GM04503 (cell line): ENCODE results near the gene GFM2.
"Not testable (repeated sequence)": the region's sequence is repeated elsewhere in the genome, so short reads cannot be mapped to it uniquely, and the experiment has no call there.

Source experiments
- DNase-seq: peaks from one replicate; pipeline ENCODE4 v3.0.0-alpha.2; 2012; ENCODE audit warnings: low read depth

The GFM2 gene, protein sequence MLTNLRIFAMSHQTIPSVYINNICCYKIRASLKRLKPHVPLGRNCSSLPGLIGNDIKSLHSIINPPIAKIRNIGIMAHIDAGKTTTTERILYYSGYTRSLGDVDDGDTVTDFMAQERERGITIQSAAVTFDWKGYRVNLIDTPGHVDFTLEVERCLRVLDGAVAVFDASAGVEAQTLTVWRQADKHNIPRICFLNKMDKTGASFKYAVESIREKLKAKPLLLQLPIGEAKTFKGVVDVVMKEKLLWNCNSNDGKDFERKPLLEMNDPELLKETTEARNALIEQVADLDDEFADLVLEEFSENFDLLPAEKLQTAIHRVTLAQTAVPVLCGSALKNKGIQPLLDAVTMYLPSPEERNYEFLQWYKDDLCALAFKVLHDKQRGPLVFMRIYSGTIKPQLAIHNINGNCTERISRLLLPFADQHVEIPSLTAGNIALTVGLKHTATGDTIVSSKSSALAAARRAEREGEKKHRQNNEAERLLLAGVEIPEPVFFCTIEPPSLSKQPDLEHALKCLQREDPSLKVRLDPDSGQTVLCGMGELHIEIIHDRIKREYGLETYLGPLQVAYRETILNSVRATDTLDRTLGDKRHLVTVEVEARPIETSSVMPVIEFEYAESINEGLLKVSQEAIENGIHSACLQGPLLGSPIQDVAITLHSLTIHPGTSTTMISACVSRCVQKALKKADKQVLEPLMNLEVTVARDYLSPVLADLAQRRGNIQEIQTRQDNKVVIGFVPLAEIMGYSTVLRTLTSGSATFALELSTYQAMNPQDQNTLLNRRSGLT

DNA sequence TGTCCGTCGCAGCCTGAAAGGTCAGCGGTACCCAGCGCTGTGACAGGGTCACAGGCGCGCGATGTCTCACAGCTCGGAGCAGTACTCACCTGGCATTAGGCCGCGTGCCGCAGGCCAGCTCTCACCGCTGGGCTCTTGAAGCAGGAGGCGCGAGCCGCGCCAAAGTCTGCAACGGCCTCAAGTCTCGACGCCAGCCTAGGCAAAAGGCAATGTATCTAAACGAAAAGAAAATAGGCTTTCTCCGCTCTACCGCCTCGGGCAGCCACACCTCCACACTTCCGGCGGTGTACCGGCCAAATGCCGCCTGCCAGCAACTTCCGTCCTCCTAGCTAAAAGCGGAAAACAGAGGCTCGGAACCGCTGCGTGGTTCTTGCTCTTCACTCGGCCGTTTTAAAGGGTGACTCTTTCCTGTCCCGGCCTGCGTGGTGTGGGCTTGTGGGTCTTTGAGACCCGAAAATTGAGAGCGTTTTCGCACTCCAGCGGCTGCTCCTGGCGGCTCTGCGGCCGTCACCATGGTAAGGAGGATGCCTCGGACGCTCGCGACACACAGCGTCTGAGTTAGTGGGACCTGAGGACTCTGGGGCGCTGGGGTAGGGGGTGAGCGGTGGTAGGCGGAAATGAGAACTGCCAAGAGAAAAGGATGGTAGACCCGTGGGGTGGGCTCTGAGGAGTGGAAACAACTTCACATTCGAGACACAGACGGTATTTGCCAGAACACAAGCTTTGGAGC is at the start of gene GFM2, which contains the start of gene NSA2:
GFM2 (minus strand) TSS at position 269 of the 730 bp plus-strand sequence. CDS start 3,375 bp downstream, outside the sequence.
NSA2 (plus strand) TSS at position 401 of the 730 bp plus-strand sequence; CDS start at position 513, 112 bp downstream.
- DNase-seq = peak; percentile 56

DNA sequence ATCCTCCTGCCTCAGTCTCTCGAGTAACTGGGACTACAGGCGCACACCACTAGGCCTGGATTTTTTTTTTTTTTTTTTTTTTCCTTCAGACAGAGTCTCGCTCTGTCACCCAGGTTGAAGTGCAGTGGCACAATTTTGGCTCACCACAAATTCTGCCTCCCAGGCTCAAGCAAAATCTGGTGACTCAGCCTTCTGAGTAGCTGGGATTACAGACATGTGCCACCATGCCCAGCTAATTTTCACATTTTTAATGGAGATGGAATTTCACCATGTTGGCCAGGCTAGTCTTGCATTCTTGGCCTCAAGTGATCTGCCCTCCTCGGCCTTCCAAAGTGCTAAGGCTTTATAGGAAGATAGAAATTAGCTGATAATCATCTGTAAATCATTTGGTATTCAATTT is 44.0 kb upstream of the GFM2 start:
- no peak for DNase-seq

DNA sequence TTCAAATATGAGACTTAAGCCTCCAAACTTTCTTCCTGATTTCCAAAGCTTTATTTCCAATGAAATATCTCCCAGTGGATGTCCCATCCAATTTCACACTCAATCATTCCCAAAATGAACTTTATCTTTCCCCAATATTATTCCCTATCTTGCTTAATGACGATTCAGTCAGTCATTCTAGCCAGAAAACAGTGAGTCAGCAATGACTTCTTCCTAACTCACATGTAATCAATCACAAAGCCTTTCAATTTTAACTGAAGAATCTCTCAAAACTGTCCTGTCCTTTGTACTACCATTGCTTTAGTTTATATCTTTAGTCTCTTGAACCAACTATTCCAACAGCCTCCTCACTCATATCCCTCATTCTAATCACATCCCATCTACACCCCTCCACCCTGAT is 35.0 kb upstream of the GFM2 start:
- DNase-seq = no peak

DNA sequence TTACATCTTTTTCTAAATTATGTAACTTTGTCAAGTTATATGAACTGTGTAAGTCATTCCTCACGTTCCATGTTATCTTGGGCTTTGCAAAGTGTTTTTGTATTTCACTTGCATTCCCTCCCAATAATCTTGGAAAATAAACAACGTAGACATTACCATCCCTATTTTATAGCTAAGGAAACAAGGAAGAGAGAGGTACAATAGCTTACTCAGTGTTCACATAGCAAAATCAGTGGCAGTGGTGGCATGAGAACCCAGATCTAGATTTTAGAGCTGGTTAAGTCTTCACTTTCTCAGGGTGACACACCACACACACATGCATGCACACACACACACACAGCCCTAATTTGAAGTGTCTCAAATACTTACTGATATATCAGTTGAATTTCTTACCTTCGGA is 34.3 kb upstream of the GFM2 start:
- no peak for DNase-seq

DNA sequence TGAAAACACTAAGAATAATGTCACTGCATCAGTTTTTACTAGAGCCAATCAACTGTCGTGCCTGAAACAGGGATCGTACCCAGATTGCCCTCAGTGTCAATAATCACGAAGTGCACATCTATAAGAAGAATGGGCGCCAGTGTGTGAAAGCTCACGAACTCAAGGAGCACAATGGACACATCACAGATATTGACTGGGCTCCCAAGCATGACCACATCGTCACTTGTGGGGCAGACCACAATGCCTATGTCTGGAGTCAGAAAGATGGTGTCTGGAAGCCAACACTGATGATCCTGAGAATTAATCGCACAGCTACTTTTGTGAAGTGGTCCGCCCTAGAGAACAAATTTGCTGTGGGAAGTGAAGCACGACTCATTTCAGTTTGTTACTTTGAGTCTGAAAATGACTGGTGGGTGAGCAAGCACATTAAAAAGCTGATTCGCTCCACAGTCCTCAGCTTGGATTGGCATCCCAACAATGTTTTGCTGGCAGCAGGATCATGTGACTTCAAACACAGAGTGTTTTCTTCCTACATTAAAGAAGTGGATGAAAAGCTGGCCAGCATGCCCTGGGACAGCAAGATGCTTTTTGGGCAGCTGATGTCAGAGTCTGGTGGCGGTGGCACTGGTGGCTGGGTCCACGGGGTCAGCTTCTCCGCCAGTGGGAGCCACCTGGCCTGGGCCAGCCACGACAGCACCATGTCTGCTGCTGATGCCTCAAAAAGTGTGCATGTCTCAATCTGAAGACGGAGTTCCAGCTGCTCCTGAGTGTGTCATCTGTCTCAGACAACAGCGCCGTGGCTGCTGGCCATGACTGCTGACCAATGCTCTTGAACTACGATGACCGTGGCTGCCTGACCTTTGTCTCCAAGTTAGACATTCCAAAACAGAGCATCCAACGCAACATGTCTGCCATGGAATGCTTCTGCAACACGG is 32.3 kb upstream of the GFM2 start:
- DNase-seq = no peak

DNA sequence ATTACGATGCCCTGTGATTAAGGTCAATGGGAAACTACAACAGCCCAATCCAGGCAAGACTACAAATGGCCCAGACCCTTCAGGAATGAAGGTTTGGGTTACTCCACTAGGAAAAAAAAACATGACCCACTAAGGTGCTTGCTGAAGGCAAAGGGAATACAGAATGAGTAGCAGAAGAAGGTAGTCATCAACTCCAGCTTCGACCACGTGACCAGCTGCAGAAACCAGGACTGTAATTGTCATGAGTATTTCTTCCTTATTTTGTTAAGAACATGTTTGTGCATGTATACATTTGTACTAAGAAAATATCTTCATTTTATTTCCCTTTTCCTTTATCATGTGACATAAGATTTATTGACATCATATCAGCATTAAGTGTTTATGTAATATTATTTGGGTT is 24.8 kb upstream of the GFM2 start:
- not testable (repeated sequence) for DNase-seq

DNA sequence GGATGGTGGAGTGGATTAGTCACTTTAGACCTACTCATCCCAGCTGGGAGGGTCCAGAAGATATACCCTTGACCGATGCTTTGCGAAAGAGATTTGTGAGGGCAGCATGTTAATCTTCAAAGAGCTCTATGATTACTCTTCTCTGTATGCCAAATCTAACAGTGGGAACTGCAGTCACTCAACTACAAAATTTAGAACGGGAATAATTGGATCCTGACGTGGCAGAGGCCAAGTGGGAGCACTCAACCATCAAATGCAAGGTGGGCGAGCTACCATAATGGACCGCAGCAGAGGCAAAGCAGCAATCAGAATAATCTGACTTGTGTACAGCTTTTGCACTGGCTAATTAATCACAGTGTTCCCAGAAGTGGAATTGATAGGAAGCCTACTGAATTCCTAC is 20.5 kb upstream of the GFM2 start:
- no peak for DNase-seq

DNA sequence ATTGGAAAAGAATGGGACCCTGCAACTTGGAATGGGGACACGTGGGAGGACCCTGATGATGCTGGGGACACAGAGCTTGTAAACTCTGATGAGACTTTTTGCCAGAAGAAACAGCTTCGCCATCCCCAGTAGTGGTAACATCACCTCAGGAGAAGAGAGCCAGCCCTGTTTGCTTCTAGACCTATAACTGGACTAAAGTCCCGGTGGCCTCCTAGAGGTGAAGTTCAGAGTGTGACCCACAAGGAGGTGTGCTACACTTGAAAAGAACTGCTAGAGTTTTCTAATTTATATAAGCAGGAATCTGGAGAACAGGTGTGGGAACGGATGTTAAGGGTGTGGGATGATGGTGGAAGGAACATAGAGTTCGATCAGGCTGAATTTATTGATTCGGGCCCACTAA is 19.9 kb upstream of the GFM2 start:
- DNase-seq = no peak

DNA sequence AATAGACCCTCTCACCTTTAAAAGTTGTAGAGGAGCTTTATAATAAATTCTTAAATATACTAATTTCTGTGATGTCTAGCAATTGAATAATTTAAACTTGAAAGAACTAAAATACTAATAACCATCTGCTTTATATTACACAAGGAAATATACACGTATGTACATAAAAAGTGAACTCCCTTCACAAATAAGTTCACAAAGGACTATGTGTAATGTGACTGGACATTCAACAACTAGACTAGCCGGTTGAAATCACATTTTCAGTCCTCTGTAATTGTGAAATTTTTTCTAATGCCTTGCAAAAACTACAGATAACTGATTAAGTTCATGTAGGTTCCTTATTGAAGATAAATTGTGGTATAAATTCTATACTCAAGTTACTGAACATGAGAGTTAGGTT is 11.7 kb upstream of the GFM2 start:
- DNase-seq = no peak

DNA sequence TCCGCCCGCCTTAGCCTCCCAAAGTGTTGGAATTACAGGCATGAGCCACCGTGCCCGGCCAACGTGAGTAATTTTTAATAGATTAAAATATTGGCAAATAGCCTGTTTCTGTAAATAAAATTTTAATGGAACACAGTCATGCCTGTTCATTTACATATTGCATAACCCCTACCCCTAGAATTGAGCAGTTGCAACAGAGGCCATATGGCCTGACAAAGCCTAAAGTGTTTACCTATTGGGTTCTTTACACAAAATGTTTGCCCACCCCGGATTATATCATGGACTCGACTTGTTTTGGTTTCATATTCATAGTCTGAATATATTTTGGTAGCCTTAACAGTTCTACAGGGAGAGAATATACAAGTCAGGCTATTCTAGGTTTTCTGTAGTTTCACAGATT is 5.4 kb upstream of the GFM2 start:
- no peak for DNase-seq

DNA sequence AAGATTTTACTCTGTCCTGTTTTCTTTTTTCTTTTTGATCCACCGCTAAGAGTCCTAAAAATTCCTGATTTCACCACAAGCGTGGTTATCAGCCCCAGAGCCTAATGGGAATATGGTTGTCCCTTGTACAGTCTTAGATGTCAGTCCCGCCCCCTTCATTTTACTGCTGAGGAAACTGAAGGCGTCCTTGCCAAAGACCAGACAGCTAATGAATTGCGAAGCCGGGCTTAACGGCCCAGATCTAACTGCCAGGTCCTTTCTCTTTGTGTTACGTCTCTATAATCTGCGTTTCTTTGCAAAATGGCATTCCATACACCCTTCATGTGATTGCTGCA is 629 bp upstream of the GFM2 start:
- peak; percentile 19 for DNase-seq

DNA sequence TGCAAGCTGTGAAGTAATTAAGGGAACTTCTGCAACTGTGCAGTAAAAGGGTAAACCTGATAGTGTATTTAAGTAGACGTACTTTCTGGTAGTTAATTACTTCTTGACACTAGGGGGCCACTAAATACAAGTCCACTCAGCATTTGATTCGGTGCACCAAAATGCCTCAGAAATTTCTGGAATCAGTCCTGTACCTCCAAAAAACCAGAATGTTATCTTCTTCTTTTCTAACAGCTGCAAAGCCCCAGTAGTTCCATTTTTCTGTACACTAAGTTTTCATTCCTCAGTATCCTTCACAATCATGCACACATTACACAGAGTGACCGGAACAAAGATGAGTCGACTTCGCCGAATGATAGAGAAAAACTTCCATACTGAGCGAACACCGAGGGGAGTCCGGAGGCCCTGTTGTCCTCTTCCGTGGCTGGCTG is 484 bp downstream of the GFM2 start:
- no peak for DNase-seq

DNA sequence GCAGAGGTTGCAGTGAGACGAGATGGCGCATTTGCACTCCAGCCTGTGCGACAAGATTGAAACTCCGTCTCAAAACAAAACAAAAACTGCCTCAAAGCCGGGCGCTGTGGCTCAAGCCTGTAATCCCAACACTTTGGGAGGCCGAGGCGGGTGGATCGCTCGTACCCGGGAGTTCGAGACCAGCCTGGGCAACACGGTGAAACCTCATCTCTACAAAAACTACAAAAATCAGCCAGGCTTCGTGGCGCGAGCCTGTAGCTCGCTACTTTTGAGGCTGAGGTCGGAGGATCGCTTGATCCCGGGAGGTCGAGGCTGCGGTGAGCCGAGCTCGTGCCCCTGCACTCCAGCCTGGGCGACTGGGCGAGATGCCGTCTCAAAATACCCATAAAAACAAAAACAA is 988 bp downstream of the GFM2 start:
- no peak for DNase-seq

DNA sequence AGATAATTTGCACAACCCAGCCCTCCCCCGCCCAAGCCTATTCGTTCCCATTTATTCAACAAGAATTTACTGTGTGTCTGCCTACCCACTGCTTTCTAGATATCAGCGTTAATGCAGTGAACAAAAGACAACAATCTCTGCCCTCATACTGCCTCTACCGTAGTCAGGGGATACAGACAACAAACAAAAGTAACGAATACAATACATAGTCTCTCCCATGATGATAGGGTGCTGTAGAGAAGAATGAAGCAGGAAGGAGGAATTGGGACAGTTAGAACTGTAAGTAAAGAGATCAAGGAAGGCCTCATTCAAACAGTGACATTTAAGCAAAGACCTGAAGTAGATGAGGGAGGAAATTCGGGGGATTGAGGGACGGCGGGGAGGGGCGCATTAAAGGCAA is 1.7 kb downstream of the GFM2 start:
- DNase-seq = no peak

DNA sequence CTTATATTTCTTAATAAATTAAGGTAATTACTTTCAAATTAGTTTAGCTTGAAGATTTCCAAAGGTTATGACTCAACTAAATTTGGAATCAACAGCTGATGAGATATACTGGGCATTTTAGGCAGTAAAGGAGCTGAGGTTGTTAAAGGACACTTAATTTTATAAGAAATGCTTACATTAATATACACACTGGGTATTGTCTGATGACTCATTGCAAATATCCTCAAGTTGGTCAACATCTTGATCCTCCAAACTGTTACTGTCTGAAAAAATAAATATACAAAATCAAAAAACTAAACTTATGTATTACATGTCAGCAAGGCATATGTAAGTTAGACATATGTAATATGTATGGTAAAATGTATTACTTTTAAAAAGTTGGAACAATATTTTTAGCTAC is 3.4 kb downstream of the GFM2 start:
- DNase-seq = no peak

DNA sequence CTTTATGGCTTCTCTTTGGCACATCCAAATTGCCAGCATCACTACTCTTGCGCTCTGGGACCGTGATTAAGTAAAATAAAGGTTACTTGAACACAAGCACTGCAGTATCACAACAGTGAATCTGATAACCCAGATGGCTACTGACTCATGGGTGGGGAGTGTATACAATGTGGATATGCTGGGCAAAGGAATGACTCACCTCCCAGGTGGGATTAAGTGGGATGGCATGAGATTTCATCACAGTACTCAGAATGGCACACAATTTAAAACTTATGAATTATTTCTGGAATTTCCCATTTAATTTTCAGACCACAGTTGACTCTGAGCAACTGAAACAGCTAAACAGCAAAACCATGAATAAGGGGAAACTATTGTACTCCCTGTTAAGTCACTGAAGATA is 4.3 kb downstream of the GFM2 start:
- peak; percentile 27 for DNase-seq

DNA sequence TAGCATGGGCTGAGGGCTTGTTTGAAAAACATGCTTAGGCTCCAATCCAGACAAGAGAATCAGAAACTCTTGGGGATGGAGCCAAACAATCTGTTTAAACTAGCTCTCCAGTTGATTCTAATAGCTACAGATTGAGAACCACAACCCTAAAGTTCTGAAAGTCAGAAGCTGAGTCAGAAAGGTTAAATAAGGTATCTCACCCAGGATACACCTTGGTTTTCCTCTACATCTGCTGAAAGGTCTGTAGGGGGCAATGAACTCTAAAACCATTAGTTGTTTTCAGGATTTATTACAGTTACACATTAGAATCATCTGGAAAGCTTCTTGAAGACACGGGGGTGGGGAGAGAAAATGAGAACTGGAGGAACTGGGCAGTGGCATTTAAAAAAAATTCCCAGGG is 5.7 kb downstream of the GFM2 start:
- DNase-seq = no peak

DNA sequence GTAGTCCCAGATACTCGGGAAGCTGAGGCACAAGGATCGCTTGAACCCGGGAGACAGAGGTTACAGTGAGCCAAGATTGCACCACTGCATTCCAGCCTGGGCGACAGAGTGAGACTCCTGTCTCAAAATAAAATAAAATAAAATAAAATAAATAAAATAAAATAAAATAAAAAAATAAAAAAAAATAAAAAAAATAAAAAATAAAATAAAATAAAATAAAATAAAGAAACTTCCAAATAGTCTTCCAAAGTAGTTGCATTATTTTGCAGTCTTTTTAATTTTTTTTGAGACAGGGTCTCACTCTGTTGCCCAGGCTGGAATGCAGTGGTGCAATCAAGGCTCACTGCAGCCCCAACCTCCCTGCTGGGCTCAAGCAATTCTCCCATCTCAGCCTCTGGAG is 18.2 kb downstream of the GFM2 start:
- not testable (repeated sequence) for DNase-seq

DNA sequence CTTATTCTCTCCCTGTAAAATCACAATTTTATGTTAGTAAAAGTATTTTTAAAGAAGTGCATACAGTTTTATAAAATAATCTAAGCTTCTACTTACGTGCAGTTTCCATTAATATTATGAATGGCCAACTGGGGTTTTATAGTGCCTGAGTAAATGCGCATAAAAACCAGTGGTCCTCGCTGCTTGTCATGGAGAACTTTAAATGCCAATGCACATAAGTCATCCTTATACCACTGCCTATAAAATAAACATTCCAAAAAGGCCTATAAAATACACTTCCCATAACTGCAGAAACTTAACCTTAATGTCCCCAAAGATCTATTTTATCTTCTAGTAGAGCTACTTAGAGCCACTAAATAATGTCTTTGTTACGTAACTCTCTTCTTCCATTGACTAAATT is 28.5 kb downstream of the GFM2 start:
- no peak for DNase-seq

DNA sequence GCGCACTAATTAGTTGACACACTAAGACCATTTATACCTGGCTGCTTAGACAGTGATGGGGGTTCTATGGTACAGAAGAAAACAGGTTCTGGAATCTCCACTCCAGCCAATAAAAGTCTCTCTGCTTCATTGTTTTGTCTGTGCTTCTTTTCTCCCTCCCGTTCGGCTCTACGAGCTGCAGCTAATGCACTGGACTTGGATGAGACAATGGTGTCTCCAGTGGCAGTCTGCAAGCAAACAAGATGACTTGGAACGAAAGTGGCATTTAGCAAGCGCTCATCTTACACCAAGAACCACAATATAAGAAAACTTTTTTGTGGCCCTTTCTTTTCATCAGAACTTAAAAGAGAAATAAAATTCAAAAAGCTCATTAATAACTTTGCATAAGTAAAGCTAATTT is 30.2 kb downstream of the GFM2 start:
- DNase-seq = no peak

DNA sequence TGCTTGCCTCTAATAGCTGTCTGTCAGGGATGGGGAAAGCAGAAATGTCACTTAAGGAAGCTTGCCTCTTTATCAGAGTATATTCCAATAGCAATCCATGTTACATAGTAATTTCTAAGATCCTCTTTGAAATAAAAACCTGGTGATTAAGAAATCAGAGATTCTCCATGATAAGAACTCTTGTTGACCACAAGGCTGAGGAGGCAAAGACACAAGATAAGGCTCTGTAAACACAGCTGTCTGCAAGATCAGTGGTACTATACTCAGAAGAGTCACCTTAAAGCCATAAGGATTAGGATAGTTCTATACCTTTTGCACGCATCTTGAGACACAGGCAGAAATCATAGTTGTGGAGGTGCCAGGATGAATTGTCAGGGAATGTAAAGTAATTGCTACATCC is 41.6 kb downstream of the GFM2 start:
- DNase-seq = no peak

DNA sequence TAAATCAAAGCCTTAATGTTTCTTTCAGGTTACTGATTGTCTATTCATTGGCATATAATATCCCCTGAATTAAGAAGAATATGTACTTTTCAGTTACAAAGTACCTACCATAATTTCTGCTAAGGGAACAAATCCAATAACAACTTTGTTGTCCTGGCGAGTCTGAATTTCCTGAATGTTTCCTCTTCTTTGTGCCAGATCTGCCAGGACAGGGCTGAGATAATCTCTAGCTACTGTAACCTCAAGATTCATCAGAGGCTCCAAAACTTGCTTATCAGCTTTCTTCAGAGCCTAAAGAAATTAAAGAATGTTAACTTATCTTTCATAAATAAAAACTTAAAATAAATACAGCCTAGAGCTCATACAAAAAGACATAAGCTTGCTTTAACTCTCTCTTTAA is 44.6 kb downstream of the GFM2 start:
- DNase-seq = no peak
